Loucy (cell line): ENCODE measurements around the gene CNTN4.

Experiments used
- H2AFZ ChIP-seq: fragments of 200-600 bp; sonication (generic); 2 replicates; pipeline ENCODE4 v1.6.0; 2016; ENCODE audit warnings: antibody characterized with exemption, mild to moderate bottlenecking, low read length, moderate library complexity
- H3F3A ChIP-seq: fragments of 200-600 bp; 2 replicates; pipeline ENCODE4 v1.6.0; 2016; ENCODE audit warnings: antibody characterized with exemption, low read depth, mild to moderate bottlenecking
- H3K27me3 ChIP-seq: fragments of 200-600 bp; sonication (generic); 2 replicates; pipeline ENCODE4 v1.6.1; 2014; ENCODE audit warnings: low read length, mild to moderate bottlenecking; ENCODE audit not compliant: insufficient read depth, poor library complexity, severe bottlenecking
- H3K36me3 ChIP-seq: fragments of 200-600 bp; sonication (generic); 2 replicates; pipeline ENCODE4 v1.6.1; 2016; ENCODE audit warnings: low read length; ENCODE audit not compliant: insufficient read depth
- H3K4me1 ChIP-seq: fragments of 200-600 bp; sonication (generic); 2 replicates; pipeline ENCODE4 v1.5.1; 2014; ENCODE audit warnings: low read length, mild to moderate bottlenecking; ENCODE audit not compliant: insufficient read depth, poor library complexity, severe bottlenecking
- H3K4me2 ChIP-seq: fragments of 200-600 bp; sonication (generic); 2 replicates; pipeline ENCODE4 v1.6.0; 2014; ENCODE audit warnings: antibody characterized with exemption, low read length, low read depth, mild to moderate bottlenecking; ENCODE audit not compliant: poor library complexity, severe bottlenecking
- H3K4me3 ChIP-seq: fragments of 200-600 bp; sonication (generic); 2 replicates; pipeline ENCODE4 v1.5.1; 2014; ENCODE audit warnings: low read length, mild to moderate bottlenecking, mixed read lengths; ENCODE audit not compliant: poor library complexity, severe bottlenecking
- H3K79me2 ChIP-seq: fragments of 200-600 bp; sonication (generic); 2 replicates; pipeline ENCODE4 v1.6.1; 2014; ENCODE audit warnings: low read length; ENCODE audit not compliant: insufficient read depth
- H3K9ac ChIP-seq: fragments of 200-600 bp; sonication (generic); 2 replicates; pipeline ENCODE4 v1.6.0; 2014; ENCODE audit warnings: mild to moderate bottlenecking, low read depth, low read length, moderate library complexity; ENCODE audit not compliant: poor library complexity, severe bottlenecking
- H3K9me2 ChIP-seq: fragments of 200-600 bp; sonication (generic); replicated peaks from 2 replicates; pipeline ENCODE4 v1.6.1; 2016; ENCODE audit warnings: low read depth, low read length, mixed read lengths
- H3K9me3 ChIP-seq: fragments of 200-600 bp; sonication (generic); 2 replicates; pipeline ENCODE4 v1.6.1; 2014; ENCODE audit warnings: mild to moderate bottlenecking, antibody characterized with exemption, low read length, low read depth; ENCODE audit not compliant: insufficient read depth
- H4K20me1 ChIP-seq: fragments of 200-600 bp; sonication (generic); 2 replicates; pipeline ENCODE4 v1.6.0; 2014; ENCODE audit warnings: antibody characterized with exemption, low read length, mild to moderate bottlenecking; ENCODE audit not compliant: insufficient read depth, poor library complexity, severe bottlenecking
- CTCF ChIP-seq: fragments of 200-600 bp; sonication (generic); conservative IDR thresholded peaks from 2 replicates; pipeline ENCODE4 v1.5.1; 2014; ENCODE audit warnings: mild to moderate bottlenecking, antibody characterized with exemption, low read length
- EZH2phosphoT487 ChIP-seq: fragments of 200-600 bp; IDR thresholded peaks from 2 replicates; pipeline ENCODE4 v1.6.1; 2018; ENCODE audit warnings: antibody characterized with exemption, mild to moderate bottlenecking, moderate library complexity, borderline replicate concordance

The CNTN4 gene

GRCh38 chr3:2360815-2361214 is 262.1 kb downstream of the CNTN4 start:
- H3K27me3 ChIP-seq: no peaks in the 10 kb centered on the region
- H3K4me2 ChIP-seq: no peak overlapping the region
- no peaks in the 10 kb centered on the region for H3K36me3 ChIP-seq
- TF ChIP-seq EZH2phosphoT487: no peak
- no peak for TF ChIP-seq CTCF
- no peaks in the 10 kb centered on the region for H3K79me2 ChIP-seq
- H4K20me1 ChIP-seq: no peaks in the 10 kb centered on the region
- no peak overlapping the region for H3K9ac ChIP-seq
- no peak overlapping the region for H3K4me3 ChIP-seq
- H3F3A ChIP-seq: no peaks in the 10 kb centered on the region
- no peaks in the 10 kb centered on the region for H3K9me3 ChIP-seq
- H2AFZ ChIP-seq: no peak overlapping the region
- no peaks in the 10 kb centered on the region for H3K4me1 ChIP-seq
- H3K9me2 ChIP-seq: no peaks in the 10 kb centered on the region

GRCh38 chr3:2362122-2362521 is 263.5 kb downstream of the CNTN4 start:
- no peaks in the 10 kb centered on the region for H3K9me3 ChIP-seq
- no peaks in the 10 kb centered on the region for H3K9me2 ChIP-seq
- no peak overlapping the region for H2AFZ ChIP-seq
- no peak overlapping the region for H3K4me2 ChIP-seq
- no peaks in the 10 kb centered on the region for H3K4me1 ChIP-seq
- H3K36me3 ChIP-seq: no peaks in the 10 kb centered on the region
- H3K4me3 ChIP-seq: no peak overlapping the region
- H3K27me3 ChIP-seq: no peaks in the 10 kb centered on the region
- H3K9ac ChIP-seq: no peak overlapping the region
- no peaks in the 10 kb centered on the region for H3K79me2 ChIP-seq
- TF ChIP-seq EZH2phosphoT487 (no peak), CTCF (no peak)
- H3F3A ChIP-seq: no peaks in the 10 kb centered on the region
- H4K20me1 ChIP-seq: no peaks in the 10 kb centered on the region

GRCh38 chr3:2363854-2364253 is 265.2 kb downstream of the CNTN4 start:
- Histone ChIP-seq H3K4me3 (no peak overlapping the region), H3K4me2 (no peak overlapping the region), H3K36me3 (no peaks in the 10 kb centered on the region), H3K9me3 (no peaks in the 10 kb centered on the region), H3K4me1 (no peaks in the 10 kb centered on the region), H3K9me2 (no peaks in the 10 kb centered on the region), H4K20me1 (no peaks in the 10 kb centered on the region), H3K27me3 (no peaks in the 10 kb centered on the region), H3K9ac (no peak overlapping the region), H3F3A (no peaks in the 10 kb centered on the region), H3K79me2 (no peaks in the 10 kb centered on the region), H2AFZ (no peak overlapping the region)
- no peak for TF ChIP-seq EZH2phosphoT487

- H3K27me3 ChIP-seq: no peaks in the 10 kb centered on the region
- H3K9me3 ChIP-seq: no peaks in the 10 kb centered on the region
- no peak overlapping the region for H3K9ac ChIP-seq
- no peaks in the 10 kb centered on the region for H3F3A ChIP-seq
- no peak overlapping the region for H3K4me3 ChIP-seq
- H3K9me2 ChIP-seq: no peaks in the 10 kb centered on the region
- no peak overlapping the region for H2AFZ ChIP-seq
- TF ChIP-seq EZH2phosphoT487: no peak
- TF ChIP-seq CTCF: no peak
- no peaks in the 10 kb centered on the region for H3K79me2 ChIP-seq
- no peak overlapping the region for H3K4me2 ChIP-seq
- H3K4me1 ChIP-seq: no peaks in the 10 kb centered on the region
- H3K36me3 ChIP-seq: no peaks in the 10 kb centered on the region
- H4K20me1 ChIP-seq: no peaks in the 10 kb centered on the region
Measured at GRCh38 chr3:2370317-2370716, 271.7 kb downstream of the CNTN4 start.
